GM21381 (cell line): Measurements from ENCODE around the gene EHHADH.

Source experiments
- ATAC-seq: cut with Tn5 transposase; IDR thresholded peaks from one replicate; pipeline ENCODE4 v1.9.1; 2021; ENCODE audit warnings: mild to moderate bottlenecking, moderate library complexity; ENCODE audit not compliant: unreplicated experiment

The EHHADH gene

GRCh38 chr3:185151101-185151963 lies 102.5 kb downstream of the EHHADH start:
- ATAC-seq: no peak

GRCh38 chr3:185150561-185150960 lies 103.3 kb downstream of the EHHADH start:
- no peak for ATAC-seq

DNA sequence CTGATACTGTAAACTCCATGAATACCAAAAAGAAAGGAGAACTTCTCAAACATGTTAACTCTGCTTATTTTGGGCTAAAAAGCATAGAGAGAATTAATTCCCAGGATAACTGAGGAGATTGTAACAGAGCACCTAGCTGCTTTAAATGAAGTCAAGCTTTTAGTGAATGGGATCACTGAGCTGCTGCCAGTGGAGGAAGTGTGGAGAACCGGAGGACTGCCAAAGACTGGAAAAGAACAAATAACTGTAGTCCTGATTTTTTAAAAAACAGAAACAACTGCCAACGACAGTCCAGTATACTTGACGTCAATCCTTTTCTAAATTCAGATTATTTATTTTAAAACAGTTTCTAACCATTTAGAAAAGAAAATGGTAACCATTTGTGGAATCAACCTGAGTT lies 104.3 kb downstream of the EHHADH start:
- ATAC-seq: no peak

- no peak for ATAC-seq
These were observed 108.3 kb downstream of the EHHADH start for GRCh38 chr3:185145511-185145910.

GRCh38 chr3:185144784-185145183 lies 109.1 kb downstream of the EHHADH start:
- ATAC-seq: no peak
